Measurements from ENCODE around the gene STK38.

DNA sequence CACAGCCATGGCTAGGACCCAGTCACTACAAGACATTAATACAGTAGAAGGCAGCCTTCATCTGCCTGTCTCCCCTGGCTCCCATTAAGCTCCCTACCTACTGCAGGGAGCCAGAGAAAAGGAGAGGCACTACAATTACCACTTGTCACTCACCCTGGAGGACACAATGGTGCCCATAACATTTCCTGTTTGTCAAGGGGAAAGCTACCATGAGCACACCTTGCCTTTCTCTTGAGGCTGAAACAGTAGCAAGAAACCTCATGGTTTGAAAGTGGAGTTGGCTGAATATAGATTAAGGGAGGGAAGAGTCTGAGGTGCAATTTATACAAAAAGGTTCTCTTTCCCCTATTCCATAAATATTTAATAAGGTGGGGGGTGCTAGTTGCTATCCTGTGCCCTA lies 27.9 kb downstream of the STK38 start:
- TF ChIP-seq, protein P1, sequence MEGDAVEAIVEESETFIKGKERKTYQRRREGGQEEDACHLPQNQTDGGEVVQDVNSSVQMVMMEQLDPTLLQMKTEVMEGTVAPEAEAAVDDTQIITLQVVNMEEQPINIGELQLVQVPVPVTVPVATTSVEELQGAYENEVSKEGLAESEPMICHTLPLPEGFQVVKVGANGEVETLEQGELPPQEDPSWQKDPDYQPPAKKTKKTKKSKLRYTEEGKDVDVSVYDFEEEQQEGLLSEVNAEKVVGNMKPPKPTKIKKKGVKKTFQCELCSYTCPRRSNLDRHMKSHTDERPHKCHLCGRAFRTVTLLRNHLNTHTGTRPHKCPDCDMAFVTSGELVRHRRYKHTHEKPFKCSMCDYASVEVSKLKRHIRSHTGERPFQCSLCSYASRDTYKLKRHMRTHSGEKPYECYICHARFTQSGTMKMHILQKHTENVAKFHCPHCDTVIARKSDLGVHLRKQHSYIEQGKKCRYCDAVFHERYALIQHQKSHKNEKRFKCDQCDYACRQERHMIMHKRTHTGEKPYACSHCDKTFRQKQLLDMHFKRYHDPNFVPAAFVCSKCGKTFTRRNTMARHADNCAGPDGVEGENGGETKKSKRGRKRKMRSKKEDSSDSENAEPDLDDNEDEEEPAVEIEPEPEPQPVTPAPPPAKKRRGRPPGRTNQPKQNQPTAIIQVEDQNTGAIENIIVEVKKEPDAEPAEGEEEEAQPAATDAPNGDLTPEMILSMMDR (conservative IDR thresholded peaks at IDR 0.05; ENCODE audit: low read depth, low read length) = no peak
- no peak for TF ChIP-seq POLR2A (IDR thresholded peaks at IDR 0.05; ENCODE audit: low read depth, low read length)
- no peak for TF ChIP-seq MAZ (IDR thresholded peaks at IDR 0.05; ENCODE audit: borderline replicate concordance, low read depth, low read length)
- no peak for TF ChIP-seq CEBPB (IDR thresholded peaks at IDR 0.05; ENCODE audit: low read depth, low read length)
- no peak for TF ChIP-seq RAD21 (IDR thresholded peaks at IDR 0.05; ENCODE audit: low read length)
- no peak for TF ChIP-seq CHD1 (IDR thresholded peaks at IDR 0.05; ENCODE audit: low read depth, low read length)
- no peak for TF ChIP-seq RFX5 (IDR thresholded peaks at IDR 0.05; ENCODE audit: low read depth, low read length)
